Measurements from ENCODE around the gene MDM2. TPM values are rescaled to one million over a fixed set of nuclear protein-coding genes. Genes with fewer than 3 reads are reported as not detected.
"Not testable (repeated sequence)": the region's sequence is repeated elsewhere in the genome, so short reads cannot be mapped to it uniquely, and the experiment has no call there.

MDM2 gene
- total RNA-seq, 2 donors from 2014 or later: 102 to 137 TPM

DNA sequence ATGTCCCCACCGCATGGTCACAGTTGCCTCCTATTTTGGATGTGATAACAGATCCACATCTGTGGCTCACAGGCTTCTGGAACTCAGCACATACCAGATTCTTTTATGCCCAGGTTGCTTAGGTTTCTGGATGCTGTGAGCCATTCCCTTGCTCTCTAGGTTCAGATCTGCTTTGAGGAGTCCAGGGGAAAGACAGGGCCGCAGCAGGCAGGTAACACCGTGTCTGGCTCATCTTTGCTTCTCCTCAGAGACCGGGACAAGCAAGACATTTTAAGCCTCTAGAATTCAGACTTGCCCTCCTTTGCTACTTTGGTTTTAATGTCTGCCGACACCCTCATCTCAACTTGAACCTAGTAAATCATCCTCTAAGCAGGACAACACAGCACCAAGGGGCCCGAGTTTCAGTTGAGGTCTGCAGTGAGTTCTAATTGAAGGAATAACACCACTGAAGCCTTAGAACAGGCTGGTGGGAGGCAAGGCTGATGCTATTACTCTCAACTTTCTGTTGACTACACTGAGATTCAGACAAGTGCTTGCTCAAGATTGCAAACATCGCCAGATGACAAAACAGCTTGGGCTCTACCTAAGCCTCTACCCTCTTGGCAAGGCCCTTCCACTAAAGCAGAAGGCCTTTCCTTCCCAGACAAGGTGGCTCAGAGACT lies 55.3 kb downstream of the MDM2 start:
- Histone ChIP-seq H3K27me3 (ENCODE audit: control insufficient read depth, insufficient read depth, low read length, poor library complexity, severe bottlenecking) (no peaks in the 10 kb centered on the region), H3K4me3 (ENCODE audit: low read length) (no peak overlapping the region), H3K27ac (ENCODE audit: low read depth, low read length) (no peak overlapping the region), H3K36me3 (ENCODE audit: control insufficient read depth, insufficient read depth, low read length) (no peaks in the 10 kb centered on the region), H3K9me3 (ENCODE audit: control insufficient read depth, low read length) (no peaks in the 10 kb centered on the region), H3K9ac (ENCODE audit: extremely low read depth, low read length, poor library complexity, severe bottlenecking) (no peak overlapping the region), H3K4me1 (ENCODE audit: control insufficient read depth, insufficient read depth, low read length) (no peaks in the 10 kb centered on the region)
- Mint-ChIP-seq H3K27ac (no peak overlapping the region), H3K4me3 (no peak overlapping the region), H3K9me3 (no peaks in the 10 kb centered on the region), H3K4me1 (no peaks in the 10 kb centered on the region), H3K27me3 (ENCODE audit: insufficient read depth) (no peaks in the 10 kb centered on the region), H3K36me3 (ENCODE audit: low read depth) (no peaks in the 10 kb centered on the region)
- DNase-seq: no peak
- TF ChIP-seq, protein P1, sequence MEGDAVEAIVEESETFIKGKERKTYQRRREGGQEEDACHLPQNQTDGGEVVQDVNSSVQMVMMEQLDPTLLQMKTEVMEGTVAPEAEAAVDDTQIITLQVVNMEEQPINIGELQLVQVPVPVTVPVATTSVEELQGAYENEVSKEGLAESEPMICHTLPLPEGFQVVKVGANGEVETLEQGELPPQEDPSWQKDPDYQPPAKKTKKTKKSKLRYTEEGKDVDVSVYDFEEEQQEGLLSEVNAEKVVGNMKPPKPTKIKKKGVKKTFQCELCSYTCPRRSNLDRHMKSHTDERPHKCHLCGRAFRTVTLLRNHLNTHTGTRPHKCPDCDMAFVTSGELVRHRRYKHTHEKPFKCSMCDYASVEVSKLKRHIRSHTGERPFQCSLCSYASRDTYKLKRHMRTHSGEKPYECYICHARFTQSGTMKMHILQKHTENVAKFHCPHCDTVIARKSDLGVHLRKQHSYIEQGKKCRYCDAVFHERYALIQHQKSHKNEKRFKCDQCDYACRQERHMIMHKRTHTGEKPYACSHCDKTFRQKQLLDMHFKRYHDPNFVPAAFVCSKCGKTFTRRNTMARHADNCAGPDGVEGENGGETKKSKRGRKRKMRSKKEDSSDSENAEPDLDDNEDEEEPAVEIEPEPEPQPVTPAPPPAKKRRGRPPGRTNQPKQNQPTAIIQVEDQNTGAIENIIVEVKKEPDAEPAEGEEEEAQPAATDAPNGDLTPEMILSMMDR (conservative IDR thresholded peaks at IDR 0.05): no peak
- WGBS, 2 experiments (ENCODE audit: insufficient coverage in 1 of 2, insufficient read length in 1 of 2): 73 to 78% methylated on average over 5 to 7 of the region's 7 CpGs

DNA sequence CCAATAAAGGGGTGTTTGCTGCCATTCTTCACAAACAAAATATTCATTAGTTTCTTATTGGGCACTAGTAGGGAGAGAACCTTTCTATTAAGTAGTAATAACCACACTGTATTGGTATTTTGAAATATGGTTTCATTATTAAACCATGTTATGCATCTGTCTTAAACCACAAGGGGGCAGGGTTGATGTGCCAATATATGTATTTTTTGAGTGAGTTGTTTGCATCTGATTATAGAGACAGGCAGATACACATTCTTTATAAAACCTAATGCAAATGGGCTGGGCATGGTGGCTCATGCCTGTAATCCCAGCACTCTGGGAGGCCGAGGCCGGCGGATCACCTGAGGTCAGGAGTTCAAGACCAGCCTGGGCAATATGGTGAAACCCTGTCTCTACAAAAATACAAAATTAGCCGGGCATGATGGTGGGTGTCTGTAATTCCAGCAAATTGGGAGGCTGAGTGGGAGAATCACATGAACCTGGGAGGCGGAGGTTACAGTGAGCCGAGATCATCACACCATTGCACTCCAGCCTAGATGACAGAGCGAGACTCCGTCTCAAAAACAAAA lies 56.0 kb downstream of the MDM2 start:
- not testable (repeated sequence) for H3K9ac ChIP-seq (ENCODE audit: extremely low read depth, low read length, poor library complexity, severe bottlenecking); H3K4me1 ChIP-seq (ENCODE audit: control insufficient read depth, insufficient read depth, low read length); H3K4me3 ChIP-seq (ENCODE audit: low read length); DNase-seq; H3K4me3 Mint-ChIP-seq; H3K4me1 Mint-ChIP-seq; H3K36me3 ChIP-seq (ENCODE audit: control insufficient read depth, insufficient read depth, low read length); H3K27me3 ChIP-seq (ENCODE audit: control insufficient read depth, insufficient read depth, low read length, poor library complexity, severe bottlenecking); H3K27me3 Mint-ChIP-seq (ENCODE audit: insufficient read depth); H3K27ac Mint-ChIP-seq; H3K36me3 Mint-ChIP-seq (ENCODE audit: low read depth); H3K27ac ChIP-seq (ENCODE audit: low read depth, low read length); H3K9me3 ChIP-seq (ENCODE audit: control insufficient read depth, low read length); H3K9me3 Mint-ChIP-seq
- TF ChIP-seq, protein P1 (conservative IDR thresholded peaks at IDR 0.05): peak; percentile 77
- WGBS, 2 experiments (ENCODE audit: insufficient coverage in 1 of 2, insufficient read length in 1 of 2): 93 to 100% methylated on average over 2 to 8 of the region's 8 CpGs

DNA sequence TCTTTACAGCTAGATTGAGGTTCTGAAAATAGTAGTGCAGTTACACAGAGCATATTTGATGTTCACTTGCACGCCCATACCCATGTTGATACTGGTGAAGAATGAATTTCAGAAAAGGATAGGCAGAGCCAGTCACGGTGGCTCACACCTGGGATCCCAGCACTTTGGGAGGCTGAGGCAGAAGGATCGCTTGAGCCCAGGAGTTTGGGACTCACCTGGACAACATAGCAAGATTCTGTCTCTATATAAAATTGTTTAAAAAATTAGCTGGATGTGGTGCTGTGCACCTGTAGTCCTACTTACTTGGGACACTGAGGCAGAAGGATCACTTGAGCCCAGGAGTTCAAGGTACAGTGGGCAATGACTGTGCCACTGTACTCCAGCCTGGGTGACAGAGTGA lies 56.6 kb downstream of the MDM2 start:
- no peaks in the 10 kb centered on the region for H3K36me3 ChIP-seq (ENCODE audit: control insufficient read depth, insufficient read depth, low read length)
- no peak overlapping the region for H3K27ac ChIP-seq (ENCODE audit: low read depth, low read length)
- no peaks in the 10 kb centered on the region for H3K27me3 ChIP-seq (ENCODE audit: control insufficient read depth, insufficient read depth, low read length, poor library complexity, severe bottlenecking)
- no peak overlapping the region for H3K4me3 Mint-ChIP-seq
- H3K4me1 Mint-ChIP-seq: no peaks in the 10 kb centered on the region
- no peak overlapping the region for H3K9ac ChIP-seq (ENCODE audit: extremely low read depth, low read length, poor library complexity, severe bottlenecking)
- no peak overlapping the region for H3K4me3 ChIP-seq (ENCODE audit: low read length)
- no peaks in the 10 kb centered on the region for H3K9me3 Mint-ChIP-seq
- H3K4me1 ChIP-seq (ENCODE audit: control insufficient read depth, insufficient read depth, low read length): no peaks in the 10 kb centered on the region
- no peaks in the 10 kb centered on the region for H3K9me3 ChIP-seq (ENCODE audit: control insufficient read depth, low read length)
- H3K27ac Mint-ChIP-seq: no peak overlapping the region
- TF ChIP-seq, protein P1 (conservative IDR thresholded peaks at IDR 0.05): no peak
- H3K36me3 Mint-ChIP-seq (ENCODE audit: low read depth): no peaks in the 10 kb centered on the region
- WGBS, 2 experiments (ENCODE audit: insufficient coverage in 1 of 2, insufficient read length in 1 of 2): 94 to 95% methylated on average over 2 to 3 of the region's 3 CpGs
- no peak for DNase-seq
- H3K27me3 Mint-ChIP-seq (ENCODE audit: insufficient read depth): no peaks in the 10 kb centered on the region

All from endodermal cell (in vitro differentiated cells).